Astrocyte of the cerebellum (primary cell): Measurements from ENCODE around the gene MGAT4A.

Source experiments
- DNase-seq: peaks from one replicate; pipeline ENCODE4 v3.0.0-alpha.2; 2011; ENCODE audit warnings: low read depth
- H3K4me3 ChIP-seq: 2 replicates; pipeline ENCODE4 v1.5.1; 2011; ENCODE audit warnings: mild to moderate bottlenecking, low read depth, low read length, moderate library complexity
- in situ Hi-C: cut with HindIII; loops from 2 replicates; pipeline ENCODE4 v1.10.0; 2017; ENCODE audit warnings: low sequenced_read_pairs
- TF ChIP-seq, protein P1 (sequence below): IDR thresholded peaks from 2 replicates; pipeline ENCODE4 v1.5.1; 2012; ENCODE audit warnings: low read length, low read depth, moderate library complexity, mild to moderate bottlenecking; ENCODE audit errors: missing control alignments

MGAT4A gene

DNA sequence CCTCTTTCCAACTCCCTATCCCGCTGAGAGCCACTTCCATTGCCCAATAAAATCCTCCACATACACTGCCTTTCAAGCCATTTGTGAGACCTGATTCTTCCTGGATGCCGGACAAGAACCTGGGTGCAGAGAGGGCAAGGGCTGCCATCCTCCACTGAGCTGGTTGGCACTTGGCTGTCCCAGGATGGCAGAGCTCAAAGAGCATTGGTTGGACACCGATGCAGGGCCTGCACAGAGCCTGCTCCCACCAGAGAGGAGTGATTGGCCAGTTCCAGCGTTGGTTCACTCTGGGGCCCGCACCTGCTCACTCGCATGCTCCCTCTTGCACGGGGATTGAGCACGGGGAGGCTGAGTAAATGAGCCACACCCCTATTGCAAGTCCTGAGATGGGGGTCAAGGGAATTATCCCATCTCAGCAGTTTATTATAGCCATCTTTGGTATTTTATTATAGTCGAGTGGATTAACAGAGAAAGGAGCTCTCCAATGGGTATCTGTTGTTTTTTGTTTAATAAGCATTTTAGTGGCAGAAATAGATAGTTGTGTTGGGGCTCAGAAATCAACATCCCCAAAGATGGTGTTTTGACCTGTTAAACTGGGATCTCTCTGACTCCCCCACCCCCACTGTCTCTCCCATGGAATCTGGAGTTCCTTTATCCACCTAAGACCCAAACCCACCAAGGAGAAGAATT, 19.8 kb upstream of the MGAT4A start:
- in situ Hi-C loops: no loop called here
- DNase-seq: no peak
- no peak overlapping the region for H3K4me3 ChIP-seq
- TF ChIP-seq, protein P1, sequence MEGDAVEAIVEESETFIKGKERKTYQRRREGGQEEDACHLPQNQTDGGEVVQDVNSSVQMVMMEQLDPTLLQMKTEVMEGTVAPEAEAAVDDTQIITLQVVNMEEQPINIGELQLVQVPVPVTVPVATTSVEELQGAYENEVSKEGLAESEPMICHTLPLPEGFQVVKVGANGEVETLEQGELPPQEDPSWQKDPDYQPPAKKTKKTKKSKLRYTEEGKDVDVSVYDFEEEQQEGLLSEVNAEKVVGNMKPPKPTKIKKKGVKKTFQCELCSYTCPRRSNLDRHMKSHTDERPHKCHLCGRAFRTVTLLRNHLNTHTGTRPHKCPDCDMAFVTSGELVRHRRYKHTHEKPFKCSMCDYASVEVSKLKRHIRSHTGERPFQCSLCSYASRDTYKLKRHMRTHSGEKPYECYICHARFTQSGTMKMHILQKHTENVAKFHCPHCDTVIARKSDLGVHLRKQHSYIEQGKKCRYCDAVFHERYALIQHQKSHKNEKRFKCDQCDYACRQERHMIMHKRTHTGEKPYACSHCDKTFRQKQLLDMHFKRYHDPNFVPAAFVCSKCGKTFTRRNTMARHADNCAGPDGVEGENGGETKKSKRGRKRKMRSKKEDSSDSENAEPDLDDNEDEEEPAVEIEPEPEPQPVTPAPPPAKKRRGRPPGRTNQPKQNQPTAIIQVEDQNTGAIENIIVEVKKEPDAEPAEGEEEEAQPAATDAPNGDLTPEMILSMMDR: no peak

DNA sequence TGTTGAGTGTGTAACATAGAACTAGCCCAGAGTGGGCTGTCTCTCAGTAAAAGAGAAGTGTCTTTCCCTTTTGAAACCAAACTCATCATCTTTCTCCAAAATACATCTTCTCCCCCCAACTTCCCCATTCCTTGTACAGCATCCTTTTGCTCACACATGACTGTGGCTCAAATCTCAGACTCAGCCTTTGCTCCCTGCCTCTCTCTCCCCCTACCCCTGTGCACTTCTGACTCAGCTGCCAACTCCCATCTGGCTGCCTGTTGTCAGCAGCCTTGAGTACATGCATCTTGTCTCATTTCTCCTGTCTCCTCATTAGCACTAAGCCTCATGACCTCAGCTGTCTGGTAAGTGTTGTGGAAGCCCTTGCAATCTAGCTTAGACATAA, 18.1 kb upstream of the MGAT4A start:
- in situ Hi-C loops: no loop called here
- no peak overlapping the region for H3K4me3 ChIP-seq
- no peak for DNase-seq
- TF ChIP-seq, protein P1: no peak

DNA sequence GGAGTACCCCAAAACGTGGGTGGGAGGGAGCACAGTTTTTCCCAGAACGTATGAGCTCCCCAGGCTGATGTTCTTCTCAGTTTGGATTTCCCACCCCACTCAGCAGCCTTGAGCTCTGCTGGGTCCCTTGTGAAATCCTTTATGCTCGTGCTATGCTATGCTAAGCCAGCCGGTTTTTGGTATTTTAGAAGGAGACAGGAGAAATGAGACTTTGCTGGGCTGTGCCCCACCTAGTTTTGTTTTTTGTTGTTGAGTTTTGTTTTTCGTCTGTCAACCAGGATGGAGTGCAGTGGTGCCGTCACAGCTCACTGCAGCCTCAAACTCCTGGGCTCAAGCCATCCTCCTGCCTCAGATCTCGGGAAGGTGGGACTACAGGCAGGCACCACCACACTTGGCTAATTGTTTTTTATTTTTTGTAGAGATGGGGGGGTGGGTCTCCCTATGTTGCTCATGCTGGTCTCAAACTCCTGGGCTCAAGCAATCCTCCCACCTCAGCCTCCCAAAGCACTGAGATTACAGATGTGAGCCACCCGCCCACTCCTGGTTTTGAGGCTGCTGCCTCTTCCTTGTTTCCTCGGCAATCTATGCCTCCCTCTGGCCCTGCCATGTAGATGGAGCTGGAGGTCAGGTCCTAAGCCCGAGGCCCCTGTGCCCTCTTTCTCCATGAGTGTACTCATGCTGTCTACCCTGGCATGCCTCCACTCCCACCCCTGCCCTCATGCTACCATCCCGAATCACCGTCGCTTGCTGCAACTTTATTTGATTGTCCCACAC, 17.5 kb upstream of the MGAT4A start:
- in situ Hi-C loops: no loop called here
- no peak for DNase-seq
- H3K4me3 ChIP-seq: no peak overlapping the region
- TF ChIP-seq, protein P1: no peak

DNA sequence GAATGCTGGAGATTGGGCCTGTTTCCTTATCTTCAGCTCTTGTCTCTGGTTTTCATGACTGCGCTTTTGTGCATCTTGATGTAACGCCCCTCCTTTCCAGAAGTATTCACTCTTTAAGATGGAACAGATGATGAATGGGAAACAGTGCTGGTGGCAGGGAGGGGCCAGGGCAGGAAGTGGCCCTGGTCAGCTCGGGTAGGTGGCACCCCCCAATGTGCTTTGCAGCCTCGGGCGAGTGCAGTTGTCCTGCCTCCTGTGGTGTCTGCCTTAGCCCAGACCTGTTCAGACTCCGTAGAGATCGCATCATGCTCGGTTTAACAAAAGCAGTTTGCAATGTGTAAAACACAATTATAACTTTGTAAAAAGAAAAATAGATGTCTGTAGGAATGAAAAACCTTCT, 17.0 kb upstream of the MGAT4A start:
- in situ Hi-C loops: no loop called here
- TF ChIP-seq, protein P1: no peak

DNA sequence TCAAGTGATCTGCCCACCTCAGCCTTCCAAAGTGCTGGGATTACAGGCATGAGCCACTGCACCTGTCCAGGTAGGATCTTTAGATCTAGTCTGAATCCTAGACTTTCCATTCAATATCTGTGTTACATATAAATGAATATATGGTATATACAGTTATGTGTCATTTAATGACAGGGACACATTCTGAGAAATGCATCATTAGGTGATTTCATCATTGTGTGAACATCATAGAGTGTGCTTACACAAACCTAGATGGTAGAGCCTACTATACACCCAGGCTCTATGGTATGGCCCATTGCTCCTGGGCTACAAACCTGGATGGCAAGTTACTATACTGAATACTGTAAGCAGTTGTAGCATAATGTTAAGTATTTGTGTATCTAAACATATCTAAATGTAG, 15.5 kb upstream of the MGAT4A start:
- no peak for DNase-seq
- in situ Hi-C loops: no loop called here
- TF ChIP-seq, protein P1: no peak
- no peak overlapping the region for H3K4me3 ChIP-seq

More for the DNA sequence above, 17.0 kb upstream of the MGAT4A start:
- no peak for DNase-seq
- no peak overlapping the region for H3K4me3 ChIP-seq

DNA sequence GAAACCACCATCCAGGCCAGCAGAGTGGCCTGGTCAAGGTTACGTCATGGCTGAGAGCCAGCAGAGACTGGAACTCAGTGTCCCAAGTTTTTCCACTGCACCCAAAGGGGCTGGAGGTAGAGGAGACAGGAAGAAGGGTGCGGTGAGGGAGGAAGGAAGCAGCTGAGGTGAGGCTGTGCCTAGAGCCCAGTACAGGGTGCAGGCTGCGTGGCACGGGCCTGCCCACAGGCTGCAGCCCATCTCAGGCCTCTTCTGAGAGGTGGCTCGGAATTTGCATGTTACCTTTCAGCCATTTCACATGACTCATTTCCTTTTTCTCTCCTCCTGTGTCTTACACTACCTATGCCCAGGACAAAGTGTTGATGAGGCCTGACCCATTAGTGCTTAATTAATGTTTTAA, 13.7 kb upstream of the MGAT4A start:
- TF ChIP-seq, protein P1: no peak
- DNase-seq: no peak
- in situ Hi-C loops: no loop called here
- H3K4me3 ChIP-seq: no peak overlapping the region
